Stimulated activated CD4-positive, alpha-beta T cell treated with anti-CD3 and anti-CD28 coated beads, Interleukin-12 subunit alpha, Interleukin-12 subunit beta, amount 100 ng/mL, for 4 hours (primary cell): ENCODE results near the gene SLC66A2.
"Not testable (repeated sequence)": the region's sequence is repeated elsewhere in the genome, so short reads cannot be mapped to it uniquely, and the experiment has no call there.

Source experiments
- DNase-seq: peaks from one replicate; pipeline ENCODE4 v3.0.0-alpha.2; 2020

SLC66A2 gene

GRCh38 chr18:79951545-79952455 lies at the start of gene SLC66A2:
SLC66A2 (minus strand) TSS chr18:79951653; CDS start chr18:79950926, 727 bp downstream.
- DNase-seq: peak; percentile 98

GRCh38 chr18:80000877-80001276 lies 49.4 kb upstream of the SLC66A2 start:
- DNase-seq: no peak

DNA sequence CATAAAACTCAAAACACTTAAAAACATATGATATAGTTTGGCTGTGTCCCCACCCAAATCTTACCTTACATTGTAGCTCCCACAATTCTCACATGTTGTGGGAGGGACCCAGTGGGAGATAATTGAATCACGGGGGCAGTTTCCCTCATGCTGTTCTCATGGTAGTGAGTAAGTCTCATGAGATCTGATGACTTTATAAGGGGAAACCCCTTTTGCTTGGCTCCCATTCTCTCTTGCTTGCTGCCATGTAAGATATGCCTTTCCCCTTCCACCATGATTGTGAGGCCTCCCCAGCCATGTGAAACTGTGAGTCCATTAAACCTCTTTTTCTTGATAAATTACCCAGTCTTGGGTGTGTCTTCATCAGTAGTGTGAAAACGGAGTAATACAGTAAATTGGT lies 48.2 kb upstream of the SLC66A2 start:
- not testable (repeated sequence) for DNase-seq

DNA sequence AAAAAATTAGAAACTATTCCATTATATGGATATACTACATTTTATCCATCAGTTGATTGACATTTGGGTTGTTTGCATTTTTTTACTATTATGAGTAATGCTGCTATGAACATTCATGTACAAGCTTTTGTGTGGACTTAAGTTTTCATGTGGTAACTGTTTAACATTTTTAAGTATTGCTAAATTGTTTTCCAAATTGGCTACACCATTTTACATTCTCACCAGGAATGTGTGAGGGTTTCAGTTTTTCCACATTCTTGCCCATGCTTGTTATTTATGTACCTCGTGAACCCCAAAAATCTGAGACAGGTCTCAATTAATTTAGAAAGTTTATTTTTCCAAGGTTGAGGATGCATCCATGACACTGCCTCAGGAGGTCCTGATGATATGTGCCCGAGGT lies 40.0 kb upstream of the SLC66A2 start:
- DNase-seq: no peak

DNA sequence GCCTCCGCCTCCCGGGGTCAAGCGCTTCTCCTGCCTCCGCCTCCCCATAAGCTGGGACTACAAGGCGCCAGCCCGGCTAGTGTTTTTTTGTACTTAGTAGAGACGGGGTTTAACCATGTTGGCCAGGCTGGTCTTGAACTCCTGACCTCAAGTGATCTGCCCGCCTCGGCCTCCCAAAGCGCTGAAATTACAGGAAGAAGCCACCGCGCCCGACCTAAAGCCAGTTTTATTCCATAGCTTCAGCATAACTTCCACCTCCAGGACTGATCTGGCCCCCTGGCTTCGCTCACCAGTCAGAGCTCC lies 37.7 kb upstream of the SLC66A2 start:
- no peak for DNase-seq

GRCh38 chr18:79988451-79989194 lies 37.2 kb upstream of the SLC66A2 start, which contains the start of gene TXNL4A:
TXNL4A (minus strand) TSS chr18:79988563; CDS start chr18:79988392, 171 bp downstream.
- peak; percentile 82 for DNase-seq

GRCh38 chr18:79988071-79988450 lies 36.6 kb upstream of the SLC66A2 start:
- peak; percentile 48 for DNase-seq

DNA sequence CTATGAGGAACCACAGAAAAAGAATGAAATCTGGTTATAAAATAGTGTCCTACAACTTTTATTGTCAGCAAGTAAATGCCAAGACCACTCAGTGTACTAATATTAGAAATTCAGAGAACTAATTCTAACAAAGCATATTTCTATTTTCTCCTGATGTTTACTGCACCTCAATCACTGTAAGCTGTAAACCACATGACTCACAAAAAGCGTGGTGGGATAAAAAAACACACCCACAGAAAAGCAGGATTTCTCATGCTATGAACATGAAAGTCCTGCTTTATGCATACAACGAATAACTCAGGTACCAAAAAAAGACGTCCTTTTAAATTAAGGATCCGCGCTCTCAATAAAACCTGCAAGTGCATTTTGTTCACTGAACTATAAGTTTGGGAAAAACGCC lies 36.1 kb upstream of the SLC66A2 start:
- no peak for DNase-seq

DNA sequence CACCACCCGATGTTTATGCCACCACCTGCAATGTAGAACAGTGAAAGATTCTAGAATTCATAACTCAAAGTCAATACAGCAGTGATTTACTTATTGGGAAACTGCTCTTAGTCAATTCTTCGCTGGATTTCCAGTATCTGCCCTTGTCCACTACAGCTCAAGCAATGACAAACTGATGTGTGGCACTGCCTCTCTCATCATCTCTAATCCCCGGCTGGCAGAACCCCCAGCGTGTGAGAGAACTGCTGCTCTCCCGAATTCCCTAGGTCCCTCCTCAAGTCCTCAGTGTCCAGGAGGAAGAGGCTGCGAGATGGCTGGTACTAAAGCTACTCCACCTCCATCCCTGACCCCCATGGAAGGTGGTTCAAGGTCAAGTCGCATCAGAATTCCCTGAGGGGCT lies 35.3 kb upstream of the SLC66A2 start:
- DNase-seq: no peak

DNA sequence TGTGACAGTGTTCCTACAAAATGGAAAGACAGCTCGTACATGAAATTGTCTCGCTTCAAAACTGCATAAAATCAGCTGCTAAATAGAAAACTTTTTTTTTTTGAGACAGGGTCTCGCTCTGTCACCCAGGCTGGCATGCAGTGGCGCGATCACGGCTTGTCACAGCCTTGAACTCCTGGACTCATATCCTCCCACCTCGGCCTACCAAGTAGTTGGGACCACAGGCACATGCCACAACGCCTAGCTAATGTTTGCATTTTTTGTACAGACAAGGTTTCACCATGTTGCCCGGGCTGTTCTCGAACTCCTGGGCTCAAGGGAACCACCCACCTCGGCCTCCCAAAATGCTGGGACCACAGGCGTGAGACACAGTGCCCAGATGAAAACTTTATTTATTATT lies 33.7 kb upstream of the SLC66A2 start:
- no peak for DNase-seq

DNA sequence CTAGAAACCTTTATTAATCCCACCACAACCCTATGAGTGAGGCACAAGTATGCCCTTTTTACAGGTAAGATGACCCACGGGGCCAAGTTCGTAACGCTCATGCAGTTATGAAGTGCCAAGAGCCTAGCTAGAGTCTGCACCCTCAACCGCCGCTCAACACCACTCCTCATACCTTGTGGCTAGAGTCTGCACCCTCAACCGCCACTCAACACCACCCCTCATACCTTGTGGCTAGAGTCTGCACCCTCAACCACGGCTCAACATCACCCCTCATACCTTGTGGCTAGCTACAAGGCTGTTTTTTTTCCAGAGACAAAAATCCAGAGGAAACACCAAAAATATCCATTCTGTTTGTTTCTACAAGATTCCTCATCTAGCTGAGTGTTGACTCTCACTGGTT lies 32.3 kb upstream of the SLC66A2 start:
- DNase-seq: no peak

DNA sequence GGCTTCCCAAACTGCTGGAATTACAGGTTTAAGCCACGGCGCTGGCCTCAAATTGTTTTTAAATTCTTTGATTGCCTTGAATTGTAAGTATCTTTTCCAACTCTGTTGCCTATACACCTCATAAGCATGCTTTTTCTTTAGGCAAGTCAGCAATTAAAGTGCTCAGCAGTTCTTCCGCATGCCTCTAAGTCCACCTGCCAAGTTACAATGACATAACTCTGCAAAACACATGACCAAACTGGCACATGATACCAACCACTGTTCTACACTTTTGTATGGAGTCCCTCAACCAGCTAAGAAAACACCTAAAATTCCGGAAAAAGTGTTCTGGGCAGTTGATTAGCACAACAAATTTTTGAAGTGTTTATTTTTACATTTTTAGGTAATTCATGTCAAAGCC lies 31.8 kb upstream of the SLC66A2 start:
- DNase-seq: no peak

- no peak for DNase-seq
Measured at GRCh38 chr18:79982736-79983135, 31.3 kb upstream of the SLC66A2 start.

- DNase-seq: no peak
Measured at GRCh38 chr18:79980585-79980984, 29.1 kb upstream of the SLC66A2 start.

DNA sequence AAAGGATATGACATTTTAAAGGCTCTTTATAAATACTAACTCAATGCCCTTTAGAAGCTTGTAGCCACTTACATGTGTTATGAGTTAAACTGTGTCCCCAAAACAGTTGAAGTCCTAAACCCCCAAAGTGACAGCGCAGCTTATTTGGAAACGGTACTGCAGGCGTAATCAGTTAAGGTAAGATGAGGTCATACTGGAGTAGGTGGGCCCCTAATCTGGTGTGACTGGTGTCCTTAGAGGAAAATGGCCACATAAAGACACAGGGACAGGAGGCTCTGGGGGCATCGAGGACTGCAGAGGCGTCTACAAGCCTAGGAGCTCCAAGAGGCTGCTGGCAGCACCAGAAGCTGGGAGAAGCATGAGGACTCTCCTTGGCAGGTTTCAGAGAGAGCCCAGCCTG lies 28.4 kb upstream of the SLC66A2 start:
- no peak for DNase-seq

DNA sequence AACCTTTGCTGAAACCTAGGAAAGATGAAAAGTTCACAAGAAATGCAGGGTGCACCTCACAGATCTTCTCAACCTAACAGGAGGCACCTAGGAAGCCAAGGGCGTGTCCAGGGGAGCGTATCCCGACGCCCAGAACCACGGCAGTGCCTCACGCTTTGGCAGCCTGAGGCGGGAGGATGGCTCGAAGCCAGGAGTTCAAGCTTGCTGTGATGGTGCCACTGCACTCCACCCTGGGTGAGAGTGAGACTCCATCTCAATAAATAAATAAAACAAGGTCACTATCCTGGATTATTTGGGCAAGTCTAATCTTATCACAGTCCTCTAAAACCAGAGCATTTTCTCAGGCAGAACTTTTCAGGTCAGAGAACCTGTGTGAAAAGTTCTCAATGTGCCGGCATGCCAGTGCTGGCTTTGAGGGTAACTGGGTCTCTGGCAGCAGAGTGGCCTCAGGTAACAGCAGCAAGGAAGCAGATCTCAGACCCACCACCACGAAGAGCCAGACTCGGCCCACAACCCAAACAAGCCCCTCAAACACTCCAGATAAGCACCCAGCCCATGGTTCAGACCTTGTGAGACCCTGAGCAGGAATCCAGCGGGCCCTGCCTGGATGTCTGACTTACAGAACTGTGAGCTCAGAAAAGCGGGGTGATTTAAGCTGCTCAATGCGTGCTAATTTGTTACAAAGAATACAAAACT lies 24.7 kb upstream of the SLC66A2 start:
- no peak for DNase-seq

DNA sequence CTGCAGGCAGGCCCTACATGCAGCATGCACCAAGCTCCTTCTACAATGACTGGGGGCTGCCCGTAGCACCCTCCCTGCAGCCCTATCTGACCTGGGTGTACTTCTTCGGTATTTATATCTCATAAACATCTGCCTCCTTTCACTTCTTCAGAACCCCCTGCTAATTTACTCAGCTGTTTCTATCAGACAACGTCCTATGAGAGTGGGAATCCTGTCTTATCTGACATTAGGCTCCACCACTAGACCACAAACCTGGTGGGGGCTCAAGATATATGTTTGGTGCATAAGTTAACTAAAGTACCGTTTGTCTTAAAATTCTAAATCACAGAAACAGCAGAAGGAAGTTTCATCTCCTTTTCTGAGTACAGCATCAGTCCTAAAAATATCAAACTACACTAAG lies 23.6 kb upstream of the SLC66A2 start:
- no peak for DNase-seq

- DNase-seq: no peak
Measured at GRCh38 chr18:79974025-79974654, 22.7 kb upstream of the SLC66A2 start.

DNA sequence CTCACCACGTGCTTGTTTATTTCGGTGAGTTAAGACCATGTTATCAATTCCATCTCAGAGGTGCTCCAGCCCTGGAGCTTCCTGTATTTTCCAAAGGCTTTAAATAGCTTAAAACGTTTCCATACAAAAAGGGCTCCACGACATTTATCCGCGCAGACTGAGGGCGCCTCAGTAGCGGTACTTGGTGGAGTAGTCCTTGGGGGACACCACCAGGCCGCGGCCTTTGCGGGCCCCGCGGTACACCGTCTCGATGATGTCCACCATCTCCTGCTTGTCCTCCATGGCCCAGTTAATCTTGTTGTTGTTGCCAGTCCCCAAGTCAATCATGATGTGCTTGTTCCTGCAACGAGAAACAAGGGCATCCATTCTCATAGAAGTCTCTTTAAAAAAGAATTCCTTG lies 22.1 kb upstream of the SLC66A2 start:
- no peak for DNase-seq

DNA sequence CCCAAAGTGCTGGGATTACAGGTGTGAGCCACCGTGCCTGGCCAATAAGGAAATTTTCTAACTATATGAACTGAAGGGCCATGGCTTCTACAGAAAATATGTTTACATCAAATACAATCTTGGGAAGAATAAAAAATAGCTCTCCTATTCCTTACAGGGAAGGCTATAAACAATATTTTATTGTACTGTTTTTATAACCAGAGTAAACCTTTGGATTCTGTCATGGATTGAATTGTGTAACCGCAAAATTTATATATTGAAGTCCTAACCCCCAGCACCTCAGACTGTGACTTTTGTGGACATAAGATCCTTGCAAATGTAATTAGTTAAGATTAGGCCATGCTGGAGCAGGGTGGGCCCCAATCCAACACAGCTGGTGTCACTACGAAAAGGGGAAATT lies 21.3 kb upstream of the SLC66A2 start:
- DNase-seq: no peak

DNA sequence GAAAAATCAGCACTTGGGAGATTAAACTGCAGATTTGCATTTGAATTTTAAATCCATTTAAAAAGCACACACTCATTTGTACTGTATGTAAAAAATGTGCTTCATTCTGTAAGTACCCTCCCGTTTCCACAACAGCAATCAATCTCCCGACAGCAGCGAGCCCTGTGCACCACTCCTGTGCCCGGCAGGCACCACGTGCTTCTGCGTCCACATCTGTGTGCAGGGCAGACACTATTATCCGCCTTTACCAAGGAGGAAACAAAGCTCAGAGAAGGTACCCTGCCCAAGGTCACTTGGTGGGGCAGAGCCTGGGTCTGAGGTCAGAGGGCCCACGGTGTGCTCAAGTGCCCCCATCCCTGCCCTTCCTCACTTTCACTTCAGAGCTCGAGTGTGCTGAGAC lies 20.5 kb upstream of the SLC66A2 start:
- DNase-seq: no peak

DNA sequence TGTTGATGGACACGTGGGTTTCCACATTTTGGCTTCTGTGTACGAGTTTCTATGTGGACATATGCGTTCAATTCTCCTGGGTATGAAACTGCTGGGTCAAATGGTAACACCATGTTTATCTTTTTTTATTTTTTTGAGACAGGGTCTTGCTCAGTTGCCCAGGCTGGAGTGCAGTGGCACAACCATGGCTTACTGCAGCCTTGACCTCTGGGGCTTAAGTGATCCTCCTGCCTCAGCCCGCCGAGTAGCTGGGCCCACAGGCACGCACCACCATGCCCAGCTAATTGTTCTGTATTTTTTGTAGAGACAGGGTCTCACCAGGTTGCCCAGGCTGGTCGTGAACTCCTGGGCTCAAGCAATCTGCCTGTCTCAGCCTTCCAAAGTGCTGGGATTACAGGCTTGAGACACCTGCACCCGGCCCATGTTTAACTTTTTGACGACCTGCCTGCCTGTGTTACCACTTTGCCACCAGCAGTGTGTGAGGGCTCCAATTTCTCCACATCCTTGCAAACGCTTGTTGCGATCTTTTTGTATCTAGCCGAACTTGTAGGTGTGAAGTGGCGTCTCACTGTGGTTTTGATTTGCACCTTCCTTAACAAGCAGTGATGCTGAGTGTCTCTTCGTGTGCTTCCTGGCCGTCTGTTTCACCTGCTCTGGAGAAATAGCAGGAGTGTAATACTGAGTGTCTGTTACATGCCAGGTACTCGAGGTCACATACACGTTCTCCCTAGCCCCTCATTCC lies 19.9 kb upstream of the SLC66A2 start:
- no peak for DNase-seq
